Measurements from ENCODE around the gene RAB7B. TPM values are rescaled to one million over a fixed set of nuclear protein-coding genes. Genes with fewer than 3 reads are reported as not detected.
A peak's percentile ranks its signal among the peaks of the same experiment; 100 is the strongest.

RAB7B gene
- total and polyA plus RNA-seq, 2 of the 13 experiments (the other 11 are each of a cell fraction or from before 2014, with no cell fraction given): 0.05 to 0.46 TPM

DNA sequence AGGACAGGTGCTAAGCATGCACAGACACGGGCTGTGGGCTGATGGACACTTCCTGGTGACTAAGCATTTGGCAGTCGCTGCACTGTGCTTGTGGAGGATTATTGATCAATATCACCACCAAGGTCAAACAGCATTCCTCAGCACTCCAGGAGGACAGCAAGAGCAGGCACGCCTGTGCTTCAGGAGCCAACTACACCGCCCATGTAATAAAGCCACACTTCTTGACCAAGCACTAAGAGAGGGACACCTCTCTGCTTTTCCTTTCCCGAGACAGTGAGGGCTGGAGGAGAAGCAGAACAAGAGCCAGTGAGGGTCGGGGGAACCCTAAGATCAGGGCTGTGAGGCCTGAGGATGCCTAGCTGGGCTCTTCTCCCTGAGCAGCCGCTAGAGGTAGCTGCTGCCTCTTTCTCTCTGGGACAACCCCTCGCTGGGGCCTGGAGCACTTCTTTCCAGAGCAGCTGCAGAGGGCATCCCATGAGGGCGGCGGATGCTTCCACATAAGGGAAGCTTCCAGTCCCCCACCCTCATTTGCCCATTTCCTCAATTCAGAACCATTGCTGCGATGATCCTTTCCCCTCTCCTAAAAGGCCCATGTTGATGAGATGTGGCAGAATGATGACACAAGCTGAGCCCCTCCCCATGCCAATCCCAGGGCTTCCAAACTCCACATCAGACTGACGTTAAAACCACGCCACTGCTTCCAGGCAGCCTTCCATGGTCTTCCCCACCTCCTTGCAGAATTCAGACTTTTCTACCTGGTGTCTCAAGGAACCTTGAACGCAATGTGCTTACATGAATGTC is 19.1 kb downstream of the RAB7B start (continued):
- TF ChIP-seq, protein P1, sequence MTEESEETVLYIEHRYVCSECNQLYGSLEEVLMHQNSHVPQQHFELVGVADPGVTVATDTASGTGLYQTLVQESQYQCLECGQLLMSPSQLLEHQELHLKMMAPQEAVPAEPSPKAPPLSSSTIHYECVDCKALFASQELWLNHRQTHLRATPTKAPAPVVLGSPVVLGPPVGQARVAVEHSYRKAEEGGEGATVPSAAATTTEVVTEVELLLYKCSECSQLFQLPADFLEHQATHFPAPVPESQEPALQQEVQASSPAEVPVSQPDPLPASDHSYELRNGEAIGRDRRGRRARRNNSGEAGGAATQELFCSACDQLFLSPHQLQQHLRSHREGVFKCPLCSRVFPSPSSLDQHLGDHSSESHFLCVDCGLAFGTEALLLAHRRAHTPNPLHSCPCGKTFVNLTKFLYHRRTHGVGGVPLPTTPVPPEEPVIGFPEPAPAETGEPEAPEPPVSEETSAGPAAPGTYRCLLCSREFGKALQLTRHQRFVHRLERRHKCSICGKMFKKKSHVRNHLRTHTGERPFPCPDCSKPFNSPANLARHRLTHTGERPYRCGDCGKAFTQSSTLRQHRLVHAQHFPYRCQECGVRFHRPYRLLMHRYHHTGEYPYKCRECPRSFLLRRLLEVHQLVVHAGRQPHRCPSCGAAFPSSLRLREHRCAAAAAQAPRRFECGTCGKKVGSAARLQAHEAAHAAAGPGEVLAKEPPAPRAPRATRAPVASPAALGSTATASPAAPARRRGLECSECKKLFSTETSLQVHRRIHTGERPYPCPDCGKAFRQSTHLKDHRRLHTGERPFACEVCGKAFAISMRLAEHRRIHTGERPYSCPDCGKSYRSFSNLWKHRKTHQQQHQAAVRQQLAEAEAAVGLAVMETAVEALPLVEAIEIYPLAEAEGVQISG (CRISPR knock-in tag; IDR thresholded peaks at IDR 0.05): no peak
- TF ChIP-seq SSRP1 (CRISPR knock-in tag; IDR thresholded peaks at IDR 0.05) (no peak), NCOA5 (CRISPR knock-in tag; IDR thresholded peaks at IDR 0.05) (no peak), ZFY (CRISPR knock-in tag; IDR thresholded peaks at IDR 0.05) (peak; percentile 35; the same call in 1 of the 2 replicates), KLF16 (CRISPR knock-in tag; IDR thresholded peaks at IDR 0.05) (peak in 1 of 2 experiments; percentile 62; a peak in 1 of 4 replicates), NPAS2 (CRISPR knock-in tag; IDR thresholded peaks at IDR 0.05; ENCODE audit: borderline replicate concordance) (no peak), IKZF1 (IDR thresholded peaks at IDR 0.05) (no peak), ZNF792 (CRISPR knock-in tag; IDR thresholded peaks at IDR 0.05) (0 out of 2 replicates have a peak, but pooled peaks have one; percentile 15), KDM5B (CRISPR knock-in tag; IDR thresholded peaks at IDR 0.05; ENCODE audit: borderline replicate concordance) (peak; percentile 30; the same call in 1 of the 2 replicates), KLF15 (CRISPR knock-in tag; IDR thresholded peaks at IDR 0.05; ENCODE audit: borderline replicate concordance) (no peak), RCOR2 (CRISPR knock-in tag; IDR thresholded peaks at IDR 0.05) (peak; percentile 18; the same call in 1 of the 2 replicates), ZSCAN29 (CRISPR knock-in tag; conservative IDR thresholded peaks at IDR 0.05) (no peak), ZMYM4 (CRISPR knock-in tag; IDR thresholded peaks at IDR 0.05) (no peak)
- TF ChIP-seq, protein P2, sequence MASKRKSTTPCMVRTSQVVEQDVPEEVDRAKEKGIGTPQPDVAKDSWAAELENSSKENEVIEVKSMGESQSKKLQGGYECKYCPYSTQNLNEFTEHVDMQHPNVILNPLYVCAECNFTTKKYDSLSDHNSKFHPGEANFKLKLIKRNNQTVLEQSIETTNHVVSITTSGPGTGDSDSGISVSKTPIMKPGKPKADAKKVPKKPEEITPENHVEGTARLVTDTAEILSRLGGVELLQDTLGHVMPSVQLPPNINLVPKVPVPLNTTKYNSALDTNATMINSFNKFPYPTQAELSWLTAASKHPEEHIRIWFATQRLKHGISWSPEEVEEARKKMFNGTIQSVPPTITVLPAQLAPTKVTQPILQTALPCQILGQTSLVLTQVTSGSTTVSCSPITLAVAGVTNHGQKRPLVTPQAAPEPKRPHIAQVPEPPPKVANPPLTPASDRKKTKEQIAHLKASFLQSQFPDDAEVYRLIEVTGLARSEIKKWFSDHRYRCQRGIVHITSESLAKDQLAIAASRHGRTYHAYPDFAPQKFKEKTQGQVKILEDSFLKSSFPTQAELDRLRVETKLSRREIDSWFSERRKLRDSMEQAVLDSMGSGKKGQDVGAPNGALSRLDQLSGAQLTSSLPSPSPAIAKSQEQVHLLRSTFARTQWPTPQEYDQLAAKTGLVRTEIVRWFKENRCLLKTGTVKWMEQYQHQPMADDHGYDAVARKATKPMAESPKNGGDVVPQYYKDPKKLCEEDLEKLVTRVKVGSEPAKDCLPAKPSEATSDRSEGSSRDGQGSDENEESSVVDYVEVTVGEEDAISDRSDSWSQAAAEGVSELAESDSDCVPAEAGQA (IDR thresholded peaks at IDR 0.05; ENCODE audit: low read depth): no peak
- TF ChIP-seq, protein P2 (CRISPR knock-in tag; IDR thresholded peaks at IDR 0.05; ENCODE audit: borderline replicate concordance): no peak
- TF ChIP-seq, protein P3, sequence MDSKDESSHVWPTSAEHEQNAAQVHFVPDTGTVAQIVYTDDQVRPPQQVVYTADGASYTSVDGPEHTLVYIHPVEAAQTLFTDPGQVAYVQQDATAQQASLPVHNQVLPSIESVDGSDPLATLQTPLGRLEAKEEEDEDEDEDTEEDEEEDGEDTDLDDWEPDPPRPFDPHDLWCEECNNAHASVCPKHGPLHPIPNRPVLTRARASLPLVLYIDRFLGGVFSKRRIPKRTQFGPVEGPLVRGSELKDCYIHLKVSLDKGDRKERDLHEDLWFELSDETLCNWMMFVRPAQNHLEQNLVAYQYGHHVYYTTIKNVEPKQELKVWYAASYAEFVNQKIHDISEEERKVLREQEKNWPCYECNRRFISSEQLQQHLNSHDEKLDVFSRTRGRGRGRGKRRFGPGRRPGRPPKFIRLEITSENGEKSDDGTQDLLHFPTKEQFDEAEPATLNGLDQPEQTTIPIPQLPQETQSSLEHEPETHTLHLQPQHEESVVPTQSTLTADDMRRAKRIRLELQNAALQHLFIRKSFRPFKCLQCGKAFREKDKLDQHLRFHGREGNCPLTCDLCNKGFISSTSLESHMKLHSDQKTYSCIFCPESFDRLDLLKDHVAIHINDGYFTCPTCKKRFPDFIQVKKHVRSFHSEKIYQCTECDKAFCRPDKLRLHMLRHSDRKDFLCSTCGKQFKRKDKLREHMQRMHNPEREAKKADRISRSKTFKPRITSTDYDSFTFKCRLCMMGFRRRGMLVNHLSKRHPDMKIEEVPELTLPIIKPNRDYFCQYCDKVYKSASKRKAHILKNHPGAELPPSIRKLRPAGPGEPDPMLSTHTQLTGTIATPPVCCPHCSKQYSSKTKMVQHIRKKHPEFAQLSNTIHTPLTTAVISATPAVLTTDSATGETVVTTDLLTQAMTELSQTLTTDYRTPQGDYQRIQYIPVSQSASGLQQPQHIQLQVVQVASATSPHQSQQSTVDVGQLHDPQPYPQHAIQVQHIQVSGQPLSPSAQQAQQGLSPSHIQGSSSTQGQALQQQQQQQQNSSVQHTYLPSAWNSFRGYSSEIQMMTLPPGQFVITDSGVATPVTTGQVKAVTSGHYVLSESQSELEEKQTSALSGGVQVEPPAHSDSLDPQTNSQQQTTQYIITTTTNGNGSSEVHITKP (CRISPR knock-in tag; IDR thresholded peaks at IDR 0.05; ENCODE audit: low read depth): peak; percentile 49; the same call in 1 of the 2 replicates
